Measurements from ENCODE around the gene CD2.

DNA sequence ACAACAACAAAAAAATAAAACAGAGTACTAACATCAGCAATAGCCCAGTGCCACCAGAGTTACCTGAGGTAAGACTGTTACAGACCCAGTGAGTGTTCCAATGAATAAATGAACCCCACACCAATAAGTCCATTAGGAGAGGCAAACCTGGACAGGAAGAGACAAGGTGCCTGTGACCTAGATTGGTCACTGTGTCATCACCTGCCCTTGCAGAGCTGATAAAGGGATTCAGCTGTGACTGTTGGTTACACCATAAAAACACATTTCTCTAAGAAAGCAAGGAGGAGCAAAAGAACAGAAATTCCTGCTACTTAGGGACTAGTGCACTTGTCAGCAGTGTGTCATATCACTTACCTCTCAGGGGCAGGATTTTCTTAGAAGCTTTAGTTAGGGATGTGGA is 37.5 kb downstream of the CD2 start:
- no peak for TF ChIP-seq CTCF (IDR thresholded peaks at IDR 0.05; ENCODE audit: low read depth, low read length)
- no peak for TF ChIP-seq EZH2phosphoT487 (IDR thresholded peaks at IDR 0.05; ENCODE audit: low read depth)
